ENCODE data around the gene SYCP1. TPM values are rescaled to one million over a fixed set of nuclear protein-coding genes. Genes with fewer than 3 reads are reported as not detected.

The SYCP1 gene
- total RNA-seq, 1 experiment from 2014 or later = not detected

- no peak overlapping the region for H2BK12ac ChIP-seq (ENCODE audit: insufficient read length, low read depth, low read length)
- Mint-ChIP-seq H3K4me3 (no peak overlapping the region), H3K36me3 (ENCODE audit: insufficient read depth in 1 of 3, low read depth in 3 of 3) (no peaks in the 10 kb centered on the region), H3K4me1 (peaks cover 8% of the 10 kb centered on the region in 2 experiments), H3K27me3 (ENCODE audit: low read depth) (peaks cover 3% of the 10 kb centered on the region), H3K9me3 (peaks cover 0 to 4% of the 10 kb centered on the region in 2 experiments; a peak in 2 of 5 replicates), H3K27ac (no peak overlapping the region; a peak in 1 of 7 replicates)
- H3K18ac ChIP-seq (ENCODE audit: insufficient read length, low read depth, low read length) = no peak overlapping the region
- H4K8ac ChIP-seq (replicated peaks; ENCODE audit: insufficient read length, low read depth, low read length) = no peak overlapping the region
- H4K91ac ChIP-seq (ENCODE audit: insufficient read length, low read depth, low read length) = no peak overlapping the region
- no peak overlapping the region for H2AFZ ChIP-seq (ENCODE audit: low read length)
- no peak overlapping the region for H3K23ac ChIP-seq (ENCODE audit: insufficient read length, low read depth, low read length)
- no peak overlapping the region for H3K9ac ChIP-seq (ENCODE audit: extremely low read depth, insufficient read length, low read length)
- no peak overlapping the region for H3K27ac ChIP-seq (ENCODE audit: insufficient read length, low read depth, low read length)
- no peak overlapping the region for H2BK15ac ChIP-seq (ENCODE audit: low read depth, low read length)
- no CpG with 5 or more reads among the region's 4 CpGs for WGBS (ENCODE audit: extremely low coverage, insufficient read length, low lambda C conversion rate)
- TF ChIP-seq CTCF (conservative IDR thresholded peaks at IDR 0.05) = no peak
- no peaks in the 10 kb centered on the region for H3K79me1 ChIP-seq (ENCODE audit: insufficient read depth, low read depth, low read length, poor library complexity, severe bottlenecking)
- no peak overlapping the region for H2AK5ac ChIP-seq (ENCODE audit: insufficient read length, low read length)
- H3K9me3 ChIP-seq (ENCODE audit: control insufficient read depth, low read depth, low read length) = no peaks in the 10 kb centered on the region
- no peaks in the 10 kb centered on the region for H3K79me2 ChIP-seq (ENCODE audit: insufficient read depth, low read length)
- H3K27me3 ChIP-seq (ENCODE audit: insufficient read depth, low read length) = no peaks in the 10 kb centered on the region
- H3K4ac ChIP-seq (ENCODE audit: low read depth, low read length) = no peak overlapping the region
- DNase-seq = no peak
- no peak overlapping the region for H2BK5ac ChIP-seq (ENCODE audit: insufficient read length, low read length)
- H3K56ac ChIP-seq (ENCODE audit: insufficient read length, low read depth, low read length) = no peak overlapping the region
- no peak overlapping the region for H3K4me2 ChIP-seq (ENCODE audit: insufficient read depth, insufficient read length, low read length)
- no peak overlapping the region for H3K14ac ChIP-seq (ENCODE audit: insufficient read depth, low read length)
- no peaks in the 10 kb centered on the region for H3K23me2 ChIP-seq (ENCODE audit: insufficient read length, low read depth, low read length, poor library complexity, severe bottlenecking)
- no peak overlapping the region for H2BK20ac ChIP-seq (ENCODE audit: low read depth, low read length, poor library complexity, severe bottlenecking)
- H3T11ph ChIP-seq (ENCODE audit: low read length) = no peak overlapping the region
- H2BK120ac ChIP-seq (ENCODE audit: low read depth, low read length, poor library complexity, severe bottlenecking) = no peak overlapping the region
- H4K5ac ChIP-seq (ENCODE audit: insufficient read length, low read depth, low read length) = no peak overlapping the region
- no peaks in the 10 kb centered on the region; the same call in 1 of the 2 replicates for H3K4me1 ChIP-seq (ENCODE audit: insufficient read depth, low read length)
- H4K20me1 ChIP-seq (ENCODE audit: control insufficient read depth, insufficient read depth, insufficient read length) = no peaks in the 10 kb centered on the region
These were observed 22.6 kb upstream of the SYCP1 start for GRCh38 chr1:114832057-114832456.

All from H9 (cell line).